ENCODE measurements around the gene SCMH1.

SCMH1 gene

DNA sequence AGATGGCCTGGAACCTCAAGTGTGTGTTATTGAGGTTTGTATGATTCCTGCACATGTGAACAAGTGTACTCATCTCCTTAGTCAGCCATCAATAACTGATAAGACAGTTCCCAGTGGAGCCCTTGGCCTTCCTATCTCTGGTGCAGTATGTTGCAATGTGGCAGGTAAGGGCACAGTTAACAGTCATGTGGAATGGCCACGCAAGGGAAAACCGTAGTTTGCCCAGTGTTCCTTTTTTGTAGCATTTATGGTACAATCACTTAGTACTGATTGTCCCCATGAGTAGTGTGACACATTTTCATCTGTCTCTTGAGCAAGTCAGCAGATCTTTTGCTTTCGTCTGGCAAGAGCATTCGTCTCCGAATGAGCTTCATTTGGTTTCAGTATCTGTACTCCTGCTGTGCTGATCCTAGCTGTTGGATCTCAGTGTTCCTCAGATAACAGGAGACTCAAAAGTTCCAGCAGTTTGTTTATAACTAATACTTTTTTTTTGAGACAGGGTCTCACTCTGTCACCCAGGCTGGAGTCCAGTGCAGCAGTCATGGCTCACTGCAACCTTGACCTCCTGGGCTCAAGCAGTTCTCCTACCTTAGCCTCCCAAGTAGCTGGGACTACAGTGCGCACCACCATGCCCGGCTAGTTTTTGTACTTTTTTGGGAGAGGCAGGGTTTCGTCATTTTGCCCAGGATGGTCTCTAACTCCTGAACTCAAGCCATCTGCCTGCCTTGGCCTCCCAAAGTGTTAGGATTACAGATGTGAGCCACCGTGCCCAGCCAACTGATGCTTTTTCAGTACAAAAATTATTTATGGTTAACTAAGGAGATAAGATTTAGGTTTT lies 254.4 kb downstream of the SCMH1 start:
- DNase-seq: no peak

DNA sequence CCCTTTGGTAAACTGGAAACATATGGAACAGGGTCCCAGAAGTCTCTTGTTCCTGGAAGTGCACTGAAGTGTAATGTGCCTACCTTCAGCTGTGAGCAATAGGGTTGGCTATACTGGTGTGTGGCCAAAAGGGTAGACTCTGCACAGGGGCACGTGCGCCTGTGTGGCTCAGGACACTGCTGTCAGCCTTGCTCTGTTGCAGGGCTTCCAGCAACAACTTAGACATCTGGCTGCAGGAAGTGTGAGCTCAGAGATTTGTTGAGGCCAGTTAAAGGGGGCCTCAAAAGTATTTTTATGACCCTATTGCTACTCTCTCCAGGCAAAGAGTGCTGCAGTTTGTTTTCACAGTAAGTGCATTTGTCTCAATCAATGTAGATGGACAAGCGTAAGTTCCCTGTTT lies 255.2 kb downstream of the SCMH1 start:
- no peak for DNase-seq

DNA sequence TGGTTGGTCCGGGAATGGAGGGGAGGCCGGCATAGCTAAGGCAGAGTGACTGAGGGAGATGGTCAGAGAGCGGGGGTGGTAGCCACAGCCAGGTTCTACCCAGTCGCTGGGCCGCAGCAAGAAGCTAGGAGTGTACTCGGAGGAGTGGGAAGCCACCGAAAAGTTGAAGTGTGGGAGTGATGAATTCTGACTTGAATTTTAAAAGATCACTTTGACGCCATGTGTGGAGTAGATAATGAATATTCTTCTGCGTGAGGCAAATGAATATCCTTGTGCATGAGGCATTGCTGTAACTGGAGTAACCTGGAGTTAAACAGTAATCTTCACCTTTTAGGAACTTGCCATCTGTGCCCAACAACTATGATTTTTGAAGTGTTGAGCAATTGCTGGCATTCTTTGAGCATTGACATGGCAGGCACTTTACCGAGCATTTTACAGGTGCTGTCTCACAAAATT lies 255.8 kb downstream of the SCMH1 start:
- no peak for DNase-seq

DNA sequence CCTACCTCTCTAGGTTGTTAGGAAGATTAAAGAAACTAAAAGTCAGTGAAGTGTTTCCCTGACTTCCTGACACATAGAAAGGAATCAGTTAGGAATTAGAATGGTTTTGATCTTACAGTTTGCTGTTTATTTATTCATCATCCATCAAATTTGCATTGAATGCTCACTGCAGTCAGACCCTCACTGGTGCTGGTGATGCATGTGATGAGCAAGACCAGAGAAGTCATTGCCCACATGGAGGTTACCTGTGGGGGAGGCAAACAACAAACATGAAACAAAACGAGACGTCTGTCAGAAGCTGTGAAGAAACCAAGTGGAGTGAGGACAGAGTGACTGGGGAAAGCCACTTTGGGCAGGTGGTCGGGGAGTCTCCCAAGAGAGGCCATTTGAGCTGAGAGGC lies 256.2 kb downstream of the SCMH1 start:
- DNase-seq: no peak

DNA sequence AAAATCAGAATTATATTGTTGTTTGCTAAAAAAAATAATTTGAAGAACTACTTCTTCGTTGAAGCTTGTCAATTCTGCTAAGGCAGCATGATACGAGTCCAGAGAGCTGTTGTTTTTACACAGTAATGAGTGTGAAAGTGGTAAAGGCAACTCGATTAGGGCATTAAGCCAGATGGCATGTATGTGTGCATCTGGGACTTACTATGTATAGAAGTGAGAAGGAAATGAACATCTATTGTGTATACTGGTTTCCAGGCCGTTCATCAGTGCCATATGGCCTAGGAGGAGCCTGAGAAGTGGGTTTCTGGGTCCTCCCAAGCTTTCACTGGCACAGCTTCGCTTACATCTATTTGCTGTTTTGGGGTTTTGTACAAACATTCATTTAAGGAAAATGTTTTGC lies 256.9 kb downstream of the SCMH1 start:
- no peak for DNase-seq

DNA sequence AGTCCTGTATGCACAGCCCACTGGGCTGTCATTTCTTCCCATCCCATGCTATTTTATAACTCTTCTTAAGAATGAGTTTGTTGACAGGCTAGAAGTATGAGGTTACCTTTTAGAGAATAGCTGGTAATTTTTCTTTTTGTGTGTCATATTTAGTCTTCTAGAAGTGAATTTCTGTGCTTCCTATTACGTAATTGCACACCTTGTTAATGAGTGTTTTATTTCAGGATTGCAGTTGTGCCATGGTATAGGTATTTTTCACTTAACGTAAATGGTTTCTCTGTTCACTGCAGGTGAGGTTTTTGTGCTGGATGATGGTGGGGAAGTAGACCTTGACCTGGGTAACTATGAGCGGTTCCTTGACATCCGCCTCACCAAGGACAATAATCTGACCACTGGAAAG lies 257.6 kb downstream of the SCMH1 start:
- DNase-seq: no peak

DNA sequence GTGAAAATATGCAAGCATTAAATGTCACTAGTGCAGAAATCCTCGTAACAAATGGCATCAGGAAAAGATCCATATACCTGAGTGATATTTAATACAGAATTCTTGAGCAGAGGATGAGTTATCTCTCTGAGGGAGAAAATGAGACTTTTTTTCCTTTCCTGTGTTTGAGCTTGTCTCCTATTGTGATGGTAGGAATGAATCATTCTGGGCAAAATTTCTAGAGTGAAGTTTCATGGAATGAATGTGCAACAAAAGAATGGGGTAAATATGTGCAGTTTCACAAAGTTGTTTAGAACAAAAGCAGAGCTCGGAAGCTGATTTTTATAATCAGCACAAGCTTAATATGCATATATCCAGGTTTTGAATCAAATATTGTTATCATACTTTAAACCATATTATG lies 258.0 kb downstream of the SCMH1 start:
- DNase-seq: no peak

DNA sequence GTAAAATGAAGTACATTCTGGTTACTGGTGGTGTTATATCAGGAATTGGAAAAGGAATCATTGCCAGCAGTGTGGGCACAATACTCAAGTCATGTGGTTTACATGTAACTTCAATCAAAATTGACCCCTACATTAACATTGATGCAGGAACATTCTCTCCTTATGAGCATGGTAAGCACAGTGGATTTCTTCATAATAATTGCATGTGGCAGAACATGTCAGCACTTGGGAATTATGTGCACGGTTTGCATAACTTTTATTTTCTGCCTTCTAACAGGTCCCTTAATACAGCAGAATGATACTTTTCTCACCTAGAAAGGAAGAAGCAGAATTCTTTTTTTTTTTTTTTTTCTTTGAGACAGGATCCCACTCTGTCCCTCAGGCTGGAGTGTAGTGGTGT lies 258.8 kb downstream of the SCMH1 start:
- no peak for DNase-seq

DNA sequence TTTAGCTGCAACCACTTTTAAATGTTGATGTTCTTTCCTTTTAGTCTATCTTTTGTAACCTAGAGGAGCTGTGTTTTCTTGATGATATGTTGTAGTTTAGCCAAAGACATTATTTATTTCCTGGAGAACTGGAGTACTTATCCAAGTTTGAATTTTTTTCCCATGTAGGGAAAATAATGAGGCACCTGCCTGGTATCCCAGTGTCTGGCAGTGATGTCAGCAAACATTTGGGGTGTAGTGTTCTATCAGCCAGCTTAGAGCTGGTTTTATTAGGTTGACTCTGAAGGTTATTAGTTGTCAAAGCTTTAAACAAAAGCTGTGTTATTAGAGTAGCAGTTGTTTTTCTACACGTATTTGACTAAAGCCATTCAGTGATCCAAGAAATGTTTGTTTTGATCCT lies 259.4 kb downstream of the SCMH1 start:
- DNase-seq: no peak

DNA sequence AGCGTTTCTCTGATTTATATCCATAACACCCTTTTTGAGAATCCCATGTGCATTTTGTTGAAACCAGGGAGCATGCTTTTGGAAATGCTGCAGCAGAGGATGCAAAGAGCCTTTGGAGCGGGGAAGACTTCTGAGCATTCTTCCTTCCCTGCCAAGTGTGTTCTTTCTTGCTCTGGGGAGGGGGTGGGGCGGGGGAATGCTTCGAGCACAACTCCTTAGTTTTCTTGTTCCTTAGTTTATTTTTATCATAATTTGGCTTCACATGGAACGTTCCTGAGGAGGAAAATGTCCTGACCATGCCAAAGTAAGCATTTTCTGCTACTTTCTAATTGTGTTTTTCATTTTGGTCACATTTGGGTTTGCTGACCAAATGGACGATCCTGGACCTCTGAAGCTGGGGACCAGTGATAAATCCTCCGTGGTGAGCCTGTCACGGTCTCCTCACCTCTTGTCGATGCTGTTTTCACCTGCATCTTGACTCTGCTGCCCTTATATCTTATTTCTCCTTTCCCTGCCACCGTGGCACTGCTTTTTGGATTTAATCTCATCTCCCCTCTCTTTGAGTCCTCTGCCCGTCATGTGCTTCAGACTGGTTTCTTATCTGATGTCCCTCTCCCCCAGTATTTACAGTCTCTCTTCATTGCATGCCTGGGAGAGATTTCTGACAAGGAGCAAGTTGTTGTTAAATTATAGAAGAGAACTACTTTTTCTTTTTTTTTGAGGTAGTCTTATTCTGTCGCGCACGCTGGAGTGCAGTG lies 260.2 kb downstream of the SCMH1 start:
- no peak for DNase-seq

DNA sequence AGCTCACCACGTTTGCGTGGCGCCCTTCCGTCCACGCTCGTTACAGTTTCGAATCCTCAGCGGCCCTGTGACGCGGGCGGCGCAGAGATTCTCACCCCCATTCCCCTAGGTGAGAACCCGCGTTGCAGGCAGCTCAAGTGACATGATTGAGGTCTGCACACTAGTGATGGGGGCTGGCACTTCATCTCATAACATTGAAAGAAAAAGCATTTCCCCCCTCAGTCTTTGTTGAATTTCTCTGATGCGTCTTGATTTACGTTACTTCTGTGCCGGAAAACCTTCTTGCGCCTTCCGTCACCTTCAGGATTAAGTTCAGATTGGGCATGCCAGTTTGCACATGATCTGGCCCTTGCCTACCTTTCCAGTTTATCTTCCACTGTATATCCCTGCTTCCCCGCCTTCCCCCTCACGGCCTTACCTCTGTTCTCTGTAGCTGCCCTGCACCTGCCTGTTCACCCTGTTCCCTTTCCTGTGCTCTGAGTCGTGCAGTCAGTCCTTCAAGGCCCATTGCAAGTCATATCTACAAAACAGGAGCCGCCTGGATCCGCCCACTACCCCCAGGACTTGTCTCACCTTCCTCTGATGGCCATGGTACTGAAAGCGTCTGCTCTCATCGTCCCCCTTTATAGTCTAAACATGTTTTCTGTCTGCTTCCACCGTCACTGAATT lies 261.5 kb downstream of the SCMH1 start:
- no peak for DNase-seq

DNA sequence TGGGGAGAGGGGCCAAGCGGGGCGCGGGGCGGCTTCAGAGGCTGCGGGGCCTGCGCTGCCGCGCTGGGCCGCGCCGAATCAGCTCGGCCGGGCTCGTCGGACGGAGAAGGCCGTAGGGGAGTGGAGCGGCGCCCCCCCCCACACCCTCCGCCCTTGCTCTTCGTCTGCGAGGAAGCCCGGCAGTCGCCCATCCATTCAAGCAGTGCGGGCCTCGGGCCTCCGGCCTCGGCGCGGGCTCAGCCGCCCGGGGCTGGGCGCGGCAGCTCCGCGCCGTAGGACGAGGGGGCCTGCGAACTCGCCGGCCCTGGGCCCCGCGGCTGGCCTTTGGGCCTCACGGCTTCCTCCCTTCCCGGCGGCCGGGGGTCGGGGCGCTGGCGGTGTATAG lies 262.0 kb downstream of the SCMH1 start:
- DNase-seq: no peak

DNA sequence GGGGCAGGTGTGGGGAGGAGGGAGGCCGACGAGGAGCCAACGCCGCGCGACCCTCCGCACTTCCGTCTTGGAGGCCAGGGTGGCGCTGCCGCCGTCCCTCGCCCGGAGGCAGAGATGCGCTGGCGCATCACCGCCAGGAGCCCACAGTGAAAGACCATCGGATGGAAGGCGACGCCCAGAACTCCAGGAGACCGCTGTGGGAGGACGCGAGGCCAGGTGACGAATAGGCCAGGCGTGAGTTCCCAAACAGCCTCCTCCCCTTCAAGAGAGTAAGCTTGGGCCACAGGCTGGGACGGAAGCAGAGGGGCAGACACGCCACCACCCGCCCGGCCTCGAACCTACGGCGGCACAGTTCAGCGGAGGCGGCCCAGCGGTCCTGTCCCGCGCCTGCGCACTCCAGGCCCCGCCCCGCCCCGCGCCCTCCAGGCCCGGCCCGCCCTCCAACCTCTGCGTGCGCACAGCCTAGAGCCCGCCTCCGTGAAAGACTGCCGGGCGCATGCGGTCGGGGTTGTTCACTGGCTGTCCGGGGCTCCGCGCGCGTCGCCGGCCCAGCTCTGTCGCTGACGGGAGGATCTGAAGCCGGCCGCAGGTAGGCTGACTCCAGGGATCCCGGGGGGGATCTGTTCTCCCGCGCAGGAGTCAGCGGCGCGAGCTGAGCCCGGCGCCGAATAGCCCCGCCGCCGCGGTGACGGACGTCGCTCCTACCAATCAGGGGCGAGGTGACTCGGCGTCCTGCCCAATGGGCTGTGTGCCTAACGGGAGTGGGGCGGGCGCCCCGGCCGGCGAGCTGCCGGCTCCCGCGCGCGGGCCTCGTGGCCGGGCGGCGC lies 262.7 kb downstream of the SCMH1 start, which contains the start of gene CTPS1:
Gene CTPS1, plus strand, starts transcription at position 456 of the 827 bp plus-strand sequence. CDS start 3,595 bp downstream, outside the sequence.
- peak; percentile 98 for DNase-seq

DNA sequence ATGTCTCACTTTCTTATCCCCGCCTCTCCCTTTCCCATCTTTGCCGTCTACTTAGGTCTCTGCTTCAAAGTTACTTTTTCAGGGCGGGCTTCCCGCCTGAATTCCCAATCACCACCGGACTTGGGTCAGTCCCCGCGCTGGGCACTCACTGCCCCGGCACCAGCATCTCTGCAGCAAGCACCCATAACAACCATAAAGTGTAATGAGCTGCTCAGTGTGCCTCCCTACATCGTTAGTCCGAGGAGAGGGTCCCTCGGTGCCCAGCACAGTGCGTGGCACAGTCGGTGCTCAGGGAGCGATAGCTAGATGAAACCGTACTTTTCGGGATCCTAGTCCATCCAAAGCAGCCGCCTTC lies 263.2 kb downstream of the SCMH1 start:
- no peak for DNase-seq

DNA sequence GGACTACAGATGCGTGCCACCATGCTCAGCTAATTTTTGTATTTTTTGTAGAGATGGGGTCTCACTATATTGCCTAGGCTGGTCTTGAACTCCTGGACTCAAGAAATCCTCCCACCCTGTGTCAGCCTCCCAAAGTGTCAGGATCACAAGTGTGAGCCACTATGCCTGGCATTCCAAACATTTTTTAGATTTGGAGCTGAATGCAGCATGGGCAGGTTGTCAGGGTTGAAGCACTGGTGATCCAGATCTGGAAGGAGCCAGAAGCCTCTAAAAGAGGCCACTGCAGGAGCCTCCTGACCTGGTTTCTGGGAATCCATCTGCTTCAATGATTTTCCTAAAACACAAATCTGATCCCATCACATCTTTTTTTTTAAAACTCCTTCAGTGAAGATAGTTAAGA lies 264.4 kb downstream of the SCMH1 start:
- DNase-seq: no peak
